Measurements from ENCODE around the gene SAMD3. TPM values are rescaled to one million over a fixed set of nuclear protein-coding genes. Genes with fewer than 3 reads are reported as not detected.
"Not testable (repeated sequence)": the region's sequence is repeated elsewhere in the genome, so short reads cannot be mapped to it uniquely, and the experiment has no call there.

The SAMD3 gene
- total RNA-seq, 2 donors from 2014 or later = 1.5 to 2.6 TPM

DNA sequence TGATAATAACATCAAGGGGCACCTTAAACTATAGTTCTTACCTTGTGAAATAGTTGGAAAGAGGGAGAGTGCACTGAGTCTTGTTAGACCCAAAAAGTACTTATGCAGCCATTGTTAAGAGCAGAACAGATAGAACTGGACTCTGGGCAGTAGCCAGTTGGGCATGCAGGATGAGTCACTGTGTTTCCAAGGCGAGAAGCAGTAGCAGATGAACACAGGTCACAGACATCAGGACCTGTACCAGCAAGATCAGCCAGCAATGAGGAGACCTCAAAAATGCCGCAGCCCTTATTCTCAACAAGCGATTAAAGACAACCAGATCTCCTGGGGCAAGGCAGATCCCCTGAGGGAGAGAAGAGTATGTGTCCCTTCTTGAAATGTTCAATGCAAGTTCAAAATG, 79.0 kb downstream of the SAMD3 start:
- intact Hi-C loops (cut with DNase I) = no loop called here
- no peak for DNase-seq (ENCODE audit: low spot score)

DNA sequence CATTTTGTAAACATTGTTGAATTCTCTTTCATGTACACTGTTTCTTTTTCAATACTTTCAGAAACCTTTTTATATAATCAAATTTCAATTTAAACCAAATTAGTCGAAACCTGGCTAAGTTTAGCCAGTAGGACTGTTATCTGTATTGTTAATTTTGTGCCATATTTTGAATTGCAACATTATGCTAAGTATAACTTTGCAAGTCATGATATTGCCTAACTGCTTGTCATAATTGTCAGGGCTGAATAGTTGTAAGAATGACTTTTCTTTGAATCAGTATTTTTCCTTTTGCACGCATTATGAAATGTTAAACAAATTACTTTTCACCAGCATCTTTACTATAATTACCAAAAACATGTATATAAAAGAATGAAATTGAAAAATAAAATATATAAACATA, 82.7 kb downstream of the SAMD3 start:
- no peak for DNase-seq (ENCODE audit: low spot score)

GRCh38 chr6:130138909-130139242, 83.9 kb downstream of the SAMD3 start:
- intact Hi-C loops (cut with DNase I) = no loop called here
- no peak for DNase-seq (ENCODE audit: low spot score)

More for the DNA sequence above, 82.7 kb downstream of the SAMD3 start:
- intact Hi-C loops (cut with DNase I) = no loop called here

DNA sequence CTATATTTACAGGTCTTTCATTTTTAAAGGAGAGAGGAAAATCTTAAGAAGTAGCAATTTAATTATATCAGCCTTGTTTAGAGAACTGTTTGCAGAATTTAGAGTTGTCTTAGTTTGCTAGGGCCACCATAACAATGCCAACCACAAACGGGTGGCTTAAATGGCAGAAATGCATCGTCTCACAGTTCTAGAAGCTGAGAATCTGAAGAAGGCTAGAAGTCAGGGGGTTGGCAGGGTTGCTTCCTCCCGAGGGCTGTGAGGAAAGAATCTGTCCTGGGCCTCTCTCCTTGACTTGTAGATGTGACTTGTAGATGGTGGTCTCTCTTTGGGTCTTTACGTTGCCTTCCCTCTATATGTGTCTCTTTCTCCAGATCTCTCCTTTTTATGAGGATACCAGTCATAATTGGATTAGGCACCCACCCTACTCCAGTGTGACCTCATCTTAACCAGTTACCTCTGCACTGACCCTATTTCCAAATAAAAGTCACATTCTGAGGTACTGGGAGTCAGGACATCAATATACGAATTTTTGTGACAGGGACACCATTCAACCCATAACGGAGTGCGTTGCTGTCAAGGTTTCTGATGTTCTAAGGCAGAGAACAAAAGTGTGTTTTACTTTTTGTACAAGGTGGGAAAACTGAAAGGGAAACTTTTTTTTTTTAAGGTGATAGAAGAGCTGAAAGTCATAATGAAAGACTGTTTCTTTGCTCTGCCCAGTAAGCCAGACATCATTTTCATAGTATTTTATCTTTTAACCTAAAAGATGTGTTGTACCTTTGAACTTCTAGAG, 84.4 kb downstream of the SAMD3 start:
- intact Hi-C loops (cut with DNase I) = no loop called here
- no peak for DNase-seq (ENCODE audit: low spot score)

DNA sequence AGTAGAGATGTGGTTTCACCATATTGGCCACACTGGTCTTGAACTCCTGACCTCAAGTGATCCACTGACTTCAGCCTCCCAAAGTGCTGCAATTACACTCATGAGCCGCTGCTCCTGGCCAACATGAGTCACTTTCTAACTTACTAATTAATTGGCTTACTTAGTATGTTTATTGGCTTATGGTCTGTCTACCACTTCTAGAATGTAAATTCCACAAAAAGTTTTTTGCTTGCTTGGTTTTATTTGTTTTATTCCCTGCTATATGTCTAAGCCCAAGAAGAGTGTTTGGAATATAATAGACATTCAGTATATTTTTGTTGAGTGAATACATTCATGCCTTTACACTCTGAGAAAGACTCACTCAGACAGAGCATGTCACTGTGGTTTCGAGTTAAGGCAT, 86.0 kb downstream of the SAMD3 start:
- intact Hi-C loops (cut with DNase I) = no loop called here
- no peak for DNase-seq (ENCODE audit: low spot score)

DNA sequence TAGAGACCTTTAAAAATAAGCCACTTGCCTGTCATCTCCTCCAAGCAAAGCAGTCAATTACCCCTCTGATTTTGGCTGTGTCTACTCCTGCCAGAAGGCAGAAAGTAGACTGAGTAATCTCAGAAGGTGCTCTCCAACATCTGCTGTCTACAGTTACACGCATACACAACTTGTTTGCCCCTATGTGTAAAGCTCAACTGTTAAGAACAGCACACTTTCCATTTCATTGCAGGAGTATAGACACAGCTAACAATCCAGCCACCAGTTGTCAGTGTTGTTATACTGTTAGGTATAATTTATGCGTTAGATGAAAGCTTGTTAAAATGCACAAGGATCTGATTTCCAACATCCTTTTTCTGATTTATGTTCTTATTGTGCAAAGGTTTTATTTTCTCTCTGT, 88.2 kb downstream of the SAMD3 start:
- intact Hi-C loops (cut with DNase I) = loop anchor here in 1 of 2 donors (5.0 kb wide), 1 partner anchor 1107 kb away; no protein-coding TSS in a partner anchor
- no peak for DNase-seq (ENCODE audit: low spot score)

DNA sequence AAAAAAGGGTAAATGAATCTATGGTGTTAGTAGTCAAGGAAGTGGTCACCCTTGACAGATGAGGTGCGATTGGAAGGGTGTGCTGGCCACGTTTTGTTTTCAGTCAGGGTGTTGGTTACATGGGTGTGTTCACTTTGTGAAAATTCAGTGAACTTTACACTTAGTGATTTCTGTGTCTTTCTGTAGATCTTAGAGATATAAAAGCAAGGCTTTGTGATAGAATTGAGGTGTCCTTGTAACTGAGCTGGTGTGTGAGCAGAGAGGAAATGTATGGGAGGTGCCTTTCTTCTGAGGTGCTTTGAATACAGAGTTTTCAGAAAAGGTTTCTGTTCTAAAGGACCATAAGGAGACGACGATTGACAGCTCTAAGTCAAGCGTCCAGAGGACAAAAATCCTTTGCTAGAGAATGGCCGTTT, 90.5 kb downstream of the SAMD3 start:
- intact Hi-C loops (cut with DNase I) = loop anchor here in 1 of 2 donors (5.0 kb wide), 1 partner anchor 1105 kb away; no protein-coding TSS in a partner anchor
- DNase-seq (ENCODE audit: low spot score) = no peak

DNA sequence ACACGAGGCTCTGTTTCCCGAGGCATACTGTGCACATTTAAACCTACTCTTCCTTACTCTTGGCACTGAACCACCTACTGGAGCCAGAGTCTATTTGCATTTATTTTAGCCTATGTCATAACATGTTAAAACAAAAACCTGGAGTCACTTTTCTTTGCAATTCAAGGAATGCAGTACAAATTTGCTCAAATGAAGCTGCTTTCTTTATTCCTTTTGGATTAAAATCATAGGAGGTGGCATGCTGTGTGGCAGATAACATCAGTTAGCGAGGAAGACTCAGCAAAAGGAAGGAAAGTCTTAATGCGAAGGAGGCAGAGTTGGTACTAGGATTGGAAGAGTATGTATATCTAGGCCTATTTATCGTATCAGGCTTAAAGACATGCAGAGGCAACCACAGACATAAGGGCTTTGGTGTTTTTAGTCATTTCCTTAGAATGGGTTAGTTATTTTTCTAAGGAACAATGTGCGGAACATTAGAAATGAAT, 92.9 kb downstream of the SAMD3 start:
- intact Hi-C loops (cut with DNase I) = loop anchor here in 1 of 2 donors (5.0 kb wide), 1 partner anchor 1103 kb away; no protein-coding TSS in a partner anchor
- DNase-seq (ENCODE audit: low spot score) = no peak

DNA sequence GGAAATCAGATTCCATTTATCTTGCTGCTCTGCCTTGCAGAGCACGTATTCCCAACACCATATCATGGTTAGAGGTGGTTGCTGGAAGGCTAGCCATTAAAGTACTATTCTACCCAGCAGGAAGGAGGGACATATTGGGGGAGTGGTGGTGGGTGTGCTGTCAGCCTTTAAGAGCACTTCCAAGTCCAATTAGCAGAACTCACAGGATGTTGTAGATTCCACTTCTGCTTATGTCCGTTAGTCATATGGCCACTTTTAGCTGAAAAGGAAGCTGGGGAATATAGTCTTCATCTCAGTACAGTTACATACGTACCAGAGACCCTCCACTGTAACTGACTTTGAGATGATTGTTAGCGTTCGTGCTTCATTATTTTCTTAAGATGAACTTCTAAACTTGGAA, 94.4 kb downstream of the SAMD3 start:
- DNase-seq (ENCODE audit: low spot score) = no peak
- intact Hi-C loops (cut with DNase I) = no loop called here

- intact Hi-C loops (cut with DNase I) = no loop called here
Observed at GRCh38 chr6:130127195-130127594, 95.6 kb downstream of the SAMD3 start.

GRCh38 chr6:130122243-130122642, 100.5 kb downstream of the SAMD3 start:
- intact Hi-C loops (cut with DNase I) = no loop called here
- DNase-seq (ENCODE audit: low spot score) = no peak

More at GRCh38 chr6:130127195-130127594, 95.6 kb downstream of the SAMD3 start:
- DNase-seq (ENCODE audit: low spot score) = no peak

DNA sequence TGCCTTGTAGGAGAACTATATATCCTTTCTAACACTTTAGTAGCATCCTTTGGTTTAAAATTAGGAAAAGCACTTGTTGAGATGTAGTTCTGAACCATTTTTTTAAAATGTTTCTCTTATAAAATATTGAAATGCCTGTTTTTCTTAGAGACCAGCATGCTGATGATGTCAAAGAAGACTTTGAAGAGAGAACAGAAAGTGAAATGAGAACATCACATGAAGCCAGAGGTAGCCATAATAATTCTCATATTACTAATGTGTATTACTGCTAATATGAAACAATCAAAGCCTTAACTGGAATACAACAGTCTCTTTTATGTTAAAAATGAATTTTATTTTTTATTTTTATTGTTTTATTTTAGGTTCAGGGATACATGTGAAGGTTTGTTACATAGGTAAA, 102.0 kb downstream of the SAMD3 start:
- no peak for DNase-seq (ENCODE audit: low spot score)
- intact Hi-C loops (cut with DNase I) = no loop called here

- DNase-seq (ENCODE audit: low spot score) = no peak
- intact Hi-C loops (cut with DNase I) = no loop called here
Observed at GRCh38 chr6:130119211-130119610, 103.5 kb downstream of the SAMD3 start.

DNA sequence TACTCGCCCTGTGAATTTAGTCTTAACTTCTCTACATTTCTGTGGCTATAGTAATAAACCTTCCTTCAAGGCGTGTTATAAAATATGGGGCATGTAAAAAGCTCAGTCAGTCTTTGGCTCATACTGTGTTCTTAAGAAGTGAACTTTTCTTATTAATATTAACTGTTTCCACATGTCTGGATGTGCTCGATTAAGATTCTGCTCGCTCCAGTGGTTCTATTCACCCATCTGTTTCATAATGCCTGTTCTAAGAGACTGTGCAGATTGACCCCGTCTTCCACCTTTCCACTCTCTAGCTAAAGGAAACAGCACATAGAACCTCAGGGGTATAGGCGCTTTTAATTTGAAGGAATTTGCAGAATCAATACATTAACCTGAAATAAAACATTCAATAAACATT, 104.5 kb downstream of the SAMD3 start:
- no peak for DNase-seq (ENCODE audit: low spot score)
- intact Hi-C loops (cut with DNase I) = no loop called here

- DNase-seq (ENCODE audit: low spot score); intact Hi-C loops (cut with DNase I): not testable (repeated sequence)
Observed at GRCh38 chr6:130117187-130117701, 105.5 kb downstream of the SAMD3 start.

DNA sequence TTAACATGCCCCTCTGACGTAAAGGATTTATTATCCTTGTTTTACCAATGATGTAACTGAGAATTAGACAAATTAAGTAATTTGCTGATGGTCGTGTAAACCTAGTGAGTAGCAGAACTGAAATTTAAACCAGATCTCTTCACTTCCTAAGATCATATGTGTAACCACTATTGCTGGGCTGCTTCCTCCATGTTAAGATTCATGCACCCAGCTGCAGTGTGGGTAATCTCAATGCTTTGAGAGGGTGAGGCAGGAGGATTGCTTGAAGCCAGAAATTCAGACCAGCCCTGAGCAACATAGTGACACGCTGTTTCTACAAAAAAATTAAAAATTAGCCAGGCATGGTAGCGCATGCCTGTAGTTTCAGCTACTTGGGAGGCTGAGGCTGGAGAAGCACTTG, 106.5 kb downstream of the SAMD3 start:
- DNase-seq (ENCODE audit: low spot score) = no peak
- intact Hi-C loops (cut with DNase I) = no loop called here

DNA sequence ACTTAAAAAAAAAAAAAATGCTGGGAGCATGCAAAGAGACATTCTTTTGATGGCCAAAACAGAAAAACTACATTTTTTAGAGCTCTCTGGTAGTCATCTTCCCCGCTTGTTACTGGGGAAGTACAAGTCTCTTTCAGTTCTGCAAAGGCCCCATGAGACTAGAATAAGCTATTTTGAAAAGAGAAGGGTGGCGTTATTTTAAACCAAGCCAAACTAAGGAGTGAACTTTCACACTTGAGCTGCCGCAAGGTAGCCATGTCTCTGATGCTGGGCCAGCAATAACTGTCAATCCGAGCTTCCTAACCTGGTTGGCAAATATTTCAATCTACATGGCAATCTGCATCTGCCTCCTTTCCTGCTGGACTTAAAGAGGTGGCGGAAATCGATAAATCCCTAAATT, 107.7 kb downstream of the SAMD3 start:
- no peak for DNase-seq (ENCODE audit: low spot score)
- intact Hi-C loops (cut with DNase I) = no loop called here

DNA sequence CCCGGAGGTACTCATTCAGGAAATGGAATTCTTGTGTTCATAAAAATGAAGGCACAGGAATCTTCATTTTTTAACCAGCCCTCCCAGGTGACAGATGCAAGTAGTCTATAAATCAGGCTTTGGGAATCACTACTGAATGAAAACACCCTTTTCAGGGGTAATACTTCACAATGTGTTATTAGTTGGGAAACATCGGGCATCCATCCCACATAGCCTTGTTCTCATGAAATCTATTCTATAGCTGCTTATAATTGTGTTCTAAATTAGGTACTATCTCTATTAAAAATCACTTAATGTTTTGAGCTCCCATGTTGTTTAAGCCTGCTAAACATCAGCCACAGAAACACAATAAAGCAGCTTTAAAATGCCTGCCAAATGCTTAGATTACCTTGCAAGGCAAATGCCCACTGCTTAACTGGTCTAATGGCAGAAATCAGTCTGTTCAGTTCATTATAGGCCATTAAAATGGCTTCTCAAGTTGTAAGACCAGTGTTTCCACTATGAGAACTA, 109.5 kb downstream of the SAMD3 start:
- no peak for DNase-seq (ENCODE audit: low spot score)
- intact Hi-C loops (cut with DNase I) = no loop called here

GRCh38 chr6:130111031-130111430, 111.7 kb downstream of the SAMD3 start:
- intact Hi-C loops (cut with DNase I) = no loop called here
- DNase-seq (ENCODE audit: low spot score) = no peak

- DNase-seq (ENCODE audit: low spot score) = no peak
- intact Hi-C loops (cut with DNase I) = loop anchor here in 1 of 2 donors (5.0 kb wide), 1 partner anchor 50 kb away; no protein-coding TSS in a partner anchor
Observed at GRCh38 chr6:130107710-130108109, 115.0 kb downstream of the SAMD3 start.
